AG20443 (cell line): ENCODE results near the gene GNPNAT1.

Experiments used
- DNase-seq: peaks from one replicate; pipeline ENCODE4 v3.0.0; 2012; ENCODE audit warnings: low spot score, mixed read lengths

Gene GNPNAT1

GRCh38 chr14:52791223-52792096, at the start of gene GNPNAT1:
GNPNAT1 (minus strand) TSS chr14:52791607; CDS start chr14:52784650, 6,957 bp downstream.
- peak; percentile 97 for DNase-seq

DNA sequence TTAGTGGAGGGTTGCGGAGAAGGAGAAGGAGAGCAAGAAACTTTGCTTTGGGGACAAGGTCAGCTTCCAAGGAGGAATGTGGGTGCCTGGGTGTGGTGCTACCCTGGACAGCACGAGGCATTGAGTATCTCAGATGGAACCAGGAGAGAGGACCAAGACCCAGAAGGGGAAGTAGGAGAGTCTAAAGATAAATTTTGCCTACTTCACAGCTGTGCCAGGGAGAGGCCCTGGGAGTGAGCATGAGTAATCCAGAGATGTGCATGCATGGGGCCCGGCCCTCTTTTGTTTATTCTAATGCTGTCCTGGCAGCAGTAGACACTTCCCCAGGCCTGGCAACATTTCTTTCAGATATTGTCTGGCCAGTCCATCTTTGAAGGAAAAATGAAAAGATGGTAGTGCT, 49.5 kb upstream of the GNPNAT1 start:
- peak; percentile 86 for DNase-seq

- no peak for DNase-seq
Observed at GRCh38 chr14:52837451-52837850, 46.0 kb upstream of the GNPNAT1 start.

- DNase-seq: no peak
Observed at GRCh38 chr14:52836063-52836462, 44.7 kb upstream of the GNPNAT1 start.

- DNase-seq: peak; percentile 87
Observed at GRCh38 chr14:52835122-52835903, 43.9 kb upstream of the GNPNAT1 start.

DNA sequence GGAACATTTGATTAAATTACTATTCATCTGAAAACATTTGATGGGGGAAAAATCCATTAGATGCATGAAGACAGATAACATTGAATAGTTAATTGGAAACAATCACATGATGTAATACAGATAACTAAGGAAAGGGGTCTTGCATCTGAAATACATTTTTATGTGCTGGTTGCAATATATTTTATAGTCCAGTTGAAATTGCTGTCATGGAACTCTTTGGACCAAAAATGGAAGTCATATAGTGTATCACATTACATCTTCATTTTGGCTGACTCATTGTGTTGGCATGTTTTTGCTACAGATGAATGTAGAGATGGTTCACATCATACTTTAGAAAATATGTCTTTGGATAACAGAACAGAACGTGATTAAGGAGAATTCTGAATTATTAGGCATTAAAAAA, 43.0 kb upstream of the GNPNAT1 start:
- DNase-seq: peak; percentile 27

DNA sequence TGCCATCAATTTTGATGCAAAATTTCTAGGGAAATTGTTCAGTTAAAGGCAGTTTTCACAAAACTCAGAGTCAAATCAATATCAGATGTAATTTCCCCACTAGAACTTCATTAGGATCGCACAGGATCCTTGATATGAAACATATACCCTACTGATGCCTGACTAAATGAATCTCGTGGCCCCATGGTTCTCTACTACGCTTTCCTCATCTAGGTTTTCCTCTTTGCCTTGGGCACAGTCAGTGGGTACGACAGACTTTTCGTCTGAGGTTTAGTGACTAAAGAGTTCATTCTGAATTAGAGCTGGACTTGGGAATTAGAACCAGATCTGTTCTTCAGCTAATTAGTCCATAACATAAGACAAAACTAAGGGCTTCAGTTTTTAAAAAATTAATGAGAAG, 42.5 kb upstream of the GNPNAT1 start:
- no peak for DNase-seq

GRCh38 chr14:52829527-52830185, 38.2 kb upstream of the GNPNAT1 start:
- DNase-seq: no peak

- no peak for DNase-seq
Observed at GRCh38 chr14:52827426-52827825, 36.0 kb upstream of the GNPNAT1 start.

DNA sequence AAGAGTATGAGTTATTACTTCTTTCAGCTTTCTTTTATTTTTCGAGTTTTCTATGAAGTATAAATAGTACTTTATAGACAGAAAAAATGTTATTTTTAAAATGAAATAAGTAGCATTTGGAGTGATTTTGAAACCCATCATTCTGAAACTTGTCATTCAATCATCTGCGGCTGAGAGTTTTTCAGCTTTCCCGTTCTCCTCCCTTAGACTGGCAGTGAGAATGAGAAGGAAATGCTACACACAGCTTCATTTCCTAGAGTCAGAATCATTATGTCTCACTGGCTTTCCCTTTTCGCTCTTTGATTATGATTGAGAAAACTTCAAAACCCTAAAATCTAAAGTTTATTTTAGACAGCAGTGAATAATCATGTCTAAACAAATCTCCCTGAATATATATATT, 33.7 kb upstream of the GNPNAT1 start:
- DNase-seq: no peak

DNA sequence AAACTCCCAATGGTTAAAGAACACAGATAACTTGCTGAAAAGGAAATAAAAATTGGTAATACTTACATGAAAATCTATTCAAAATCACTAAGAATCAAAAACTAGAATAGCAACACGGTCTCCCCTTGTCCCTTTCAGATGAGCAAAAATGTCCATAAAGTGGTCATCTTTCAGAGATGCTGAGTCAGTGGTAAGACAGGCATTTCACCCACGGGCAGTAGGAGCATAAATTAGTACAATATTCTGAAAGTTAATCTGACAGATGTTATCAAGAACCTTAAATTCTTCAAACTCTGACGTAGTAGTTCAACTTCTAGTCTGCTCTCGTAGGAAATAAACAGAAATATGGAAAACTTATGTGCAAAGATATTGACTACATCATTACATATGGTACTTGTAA, 33.1 kb upstream of the GNPNAT1 start:
- no peak for DNase-seq

DNA sequence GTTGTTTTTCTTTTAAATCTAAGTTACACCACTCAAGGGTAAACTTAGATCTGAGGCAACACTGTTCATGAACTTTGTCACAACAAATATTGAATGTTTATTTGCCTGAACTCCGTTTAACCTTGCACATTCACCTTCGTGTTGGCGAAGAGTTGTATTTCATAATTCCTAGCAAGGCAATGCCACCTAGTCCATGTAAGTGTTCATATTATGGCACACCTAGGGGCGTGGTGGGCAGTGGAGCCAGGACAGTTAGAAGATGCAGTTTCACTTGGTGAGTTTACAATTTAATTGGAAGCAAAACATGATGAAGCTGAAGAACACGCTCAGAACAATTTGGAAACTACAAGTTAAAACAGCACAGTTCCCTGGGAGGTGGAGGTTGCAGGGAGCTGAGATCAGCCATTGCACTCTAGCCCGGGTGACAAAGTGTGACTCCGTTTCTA, 30.4 kb upstream of the GNPNAT1 start:
- no peak for DNase-seq

DNA sequence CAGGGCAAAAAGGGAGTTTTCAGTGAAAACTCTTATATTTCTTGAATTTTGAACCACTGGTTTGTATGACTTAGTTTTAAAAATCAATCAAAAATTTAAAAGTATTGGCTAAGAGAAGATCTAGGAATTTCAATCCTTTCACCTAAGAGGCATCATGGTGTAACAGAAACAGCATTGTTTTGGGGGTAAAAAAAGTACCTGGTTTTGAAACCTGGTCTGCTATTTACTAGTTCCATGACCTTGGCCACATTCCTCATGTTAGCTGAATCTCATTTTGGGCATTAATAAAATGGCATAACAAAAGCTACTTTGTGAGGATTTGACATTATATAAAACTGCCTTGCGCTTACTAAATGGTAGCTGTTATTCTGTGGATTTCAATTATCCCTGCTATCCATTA, 16.7 kb upstream of the GNPNAT1 start:
- no peak for DNase-seq

DNA sequence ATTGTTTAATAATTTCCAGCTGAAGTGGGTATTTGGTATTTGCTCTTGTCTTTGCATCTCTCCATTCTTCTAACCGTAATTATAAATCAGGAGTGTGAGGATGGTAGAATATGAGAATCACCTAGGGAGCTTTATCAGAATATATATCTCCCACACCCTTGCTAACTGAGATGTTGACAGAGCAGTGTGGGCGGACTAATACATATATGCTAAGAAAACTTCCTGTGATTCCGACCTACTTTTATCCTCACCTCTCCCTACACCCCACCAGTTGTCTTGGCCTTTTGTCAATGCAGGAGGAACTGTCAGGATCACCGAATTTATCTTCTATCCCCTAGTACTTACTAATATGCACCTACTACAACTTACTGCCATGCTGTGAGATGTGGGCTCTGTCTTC, 14.7 kb upstream of the GNPNAT1 start:
- DNase-seq: no peak

DNA sequence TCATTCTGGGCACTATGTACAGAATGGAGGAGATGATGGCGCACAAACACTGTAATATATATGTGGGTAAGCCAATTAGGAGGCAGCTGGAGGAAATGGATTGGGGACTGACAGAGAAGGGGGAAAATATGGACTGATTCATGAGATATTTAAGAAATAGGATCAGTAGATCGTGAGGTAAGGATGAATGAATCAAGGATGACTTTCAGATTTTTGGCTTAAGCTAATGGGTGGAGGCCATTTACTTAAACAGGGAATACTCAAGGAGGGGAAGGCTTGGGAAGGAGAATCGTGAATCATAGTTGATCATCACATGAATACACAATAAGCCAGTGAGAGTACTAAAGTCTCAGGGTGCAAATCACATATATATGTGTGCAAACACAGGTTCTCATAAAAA, 11.2 kb upstream of the GNPNAT1 start:
- peak; percentile 58 for DNase-seq

- DNase-seq: peak; percentile 67
Observed at GRCh38 chr14:52801014-52801712, 9.8 kb upstream of the GNPNAT1 start.

DNA sequence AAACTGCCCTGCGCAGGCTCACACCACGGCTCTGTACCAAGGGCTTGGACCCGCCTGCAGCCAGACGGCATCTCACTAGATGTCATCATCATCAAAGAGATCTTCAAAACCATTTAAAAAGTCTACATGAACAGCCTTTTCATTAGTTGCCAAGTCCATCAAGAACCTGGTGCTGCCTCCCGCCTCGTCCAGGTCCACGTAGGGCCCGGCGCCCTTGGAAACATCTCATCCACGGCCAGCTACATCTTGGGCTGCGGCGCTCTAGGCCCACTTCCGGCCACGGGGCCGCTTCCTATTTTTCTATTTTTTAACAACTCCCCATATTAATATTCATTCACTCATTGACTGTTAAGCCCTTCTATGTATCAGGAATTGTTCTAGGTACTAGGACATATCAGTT, 7.4 kb upstream of the GNPNAT1 start:
- no peak for DNase-seq

GRCh38 chr14:52797653-52798052, 6.2 kb upstream of the GNPNAT1 start:
- no peak for DNase-seq

DNA sequence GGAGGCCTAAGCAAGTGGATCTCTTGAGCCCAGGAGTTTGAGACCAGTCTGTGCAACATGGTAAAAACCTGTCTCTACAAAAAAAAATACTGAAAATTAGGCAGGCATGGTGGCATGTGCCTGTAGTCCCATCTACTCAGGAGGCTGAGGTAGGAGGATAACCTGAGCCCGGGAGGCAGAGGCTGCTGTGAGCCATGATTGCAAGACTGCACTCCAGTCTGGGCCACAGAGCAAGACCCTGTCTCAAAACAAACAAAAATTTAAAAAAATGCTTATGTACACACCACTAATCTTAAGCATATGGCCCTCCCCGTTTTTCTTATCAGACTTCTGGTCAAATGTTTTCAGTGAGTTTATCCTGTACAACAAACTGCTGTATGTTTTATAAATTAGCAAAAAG, 1.7 kb upstream of the GNPNAT1 start:
- DNase-seq: no peak

DNA sequence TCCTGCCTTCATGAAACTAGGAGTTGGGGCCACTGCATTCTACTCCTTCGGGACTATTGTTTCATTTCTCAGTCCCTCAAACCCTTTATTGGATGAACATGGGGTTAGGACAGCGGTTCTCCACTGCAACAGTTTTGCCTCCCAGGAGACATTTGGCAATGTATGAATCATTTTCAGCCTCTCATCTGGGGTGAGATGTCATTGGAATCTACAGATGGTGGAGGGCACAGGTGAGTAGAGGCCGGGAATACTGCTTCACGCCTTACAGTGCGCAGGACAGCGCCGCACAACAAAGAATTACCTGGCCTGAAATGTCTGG, 649 bp upstream of the GNPNAT1 start:
- DNase-seq: no peak

- DNase-seq: no peak
Observed at GRCh38 chr14:52790756-52791222, 618 bp downstream of the GNPNAT1 start.
